Measurements from ENCODE around the gene PLD3.

DNA sequence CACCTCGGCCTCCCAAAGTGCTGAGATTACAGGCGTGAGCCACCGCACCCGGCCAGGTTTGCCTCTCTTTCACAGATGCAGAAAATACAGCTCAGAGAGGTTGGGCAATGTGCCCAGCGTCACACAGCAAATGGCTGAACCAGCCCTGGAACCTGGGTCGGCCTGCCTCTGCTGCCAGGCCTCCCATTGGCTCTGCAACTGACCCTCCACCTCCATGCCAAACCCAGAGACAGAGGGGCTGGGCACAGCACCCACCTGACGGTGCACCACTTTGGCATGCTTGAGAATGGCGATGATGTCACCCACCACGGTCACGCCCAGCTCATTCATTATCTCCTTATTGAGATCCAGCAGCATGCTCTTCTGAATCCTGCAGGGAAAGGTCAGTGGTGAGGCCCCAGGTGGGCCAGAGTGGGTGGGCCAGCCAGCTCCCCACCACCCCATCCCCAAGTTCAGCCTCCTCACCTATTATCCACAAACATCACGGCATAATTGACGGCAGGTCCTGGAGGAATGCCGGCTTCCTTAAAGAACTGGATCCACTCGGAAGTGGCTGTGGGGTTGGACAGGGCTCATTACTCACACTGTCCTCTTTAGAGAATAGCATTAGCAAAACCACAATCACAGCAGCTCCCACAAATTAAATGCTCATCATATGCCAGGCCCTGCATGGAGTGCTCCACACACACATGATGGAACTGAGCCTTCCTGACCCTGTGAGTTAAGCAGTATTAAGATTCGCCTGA, 12.5 kb upstream of the PLD3 start:
- no peak for TF ChIP-seq POLR2AphosphoS5 (IDR thresholded peaks at IDR 0.05; ENCODE audit: low read depth, low read length)
- no peak for TF ChIP-seq TAF1 (IDR thresholded peaks at IDR 0.05; ENCODE audit: borderline replicate concordance, insufficient read depth, low read length)
- no peak for TF ChIP-seq SIN3A (IDR thresholded peaks at IDR 0.05; ENCODE audit: borderline replicate concordance, insufficient read depth, low read length)

All from PFSK-1 (cell line).